Glutamatergic neuron (in vitro differentiated cells): ENCODE measurements around the gene SHOC2. TPM values are rescaled to one million over a fixed set of nuclear protein-coding genes. Genes with fewer than 3 reads are reported as not detected.

ENCODE experiments used
- DNase-seq: peaks from one replicate; pipeline ENCODE4 v3.0.0; 2022
- H3K27ac Mint-ChIP-seq: one replicate; pipeline ENCODE4 v1.8.0; 2020; ENCODE audit warnings: mild to moderate bottlenecking, mixed read lengths, inconsistent platforms; ENCODE audit not compliant: unreplicated experiment
- H3K27me3 Mint-ChIP-seq: one replicate; pipeline ENCODE4 v1.8.0; 2020; ENCODE audit warnings: mild to moderate bottlenecking, moderate library complexity, mixed read lengths, inconsistent platforms; ENCODE audit not compliant: unreplicated experiment
- H3K36me3 Mint-ChIP-seq: one replicate; pipeline ENCODE4 v1.8.0; 2020; ENCODE audit warnings: mild to moderate bottlenecking, mixed read lengths, inconsistent platforms; ENCODE audit not compliant: unreplicated experiment
- H3K4me1 Mint-ChIP-seq: one replicate; pipeline ENCODE4 v1.8.0; 2020; ENCODE audit warnings: mild to moderate bottlenecking, low read depth, mixed read lengths, inconsistent platforms; ENCODE audit not compliant: unreplicated experiment
- H3K4me3 Mint-ChIP-seq: one replicate; pipeline ENCODE4 v1.8.0; 2020; ENCODE audit warnings: mild to moderate bottlenecking, mixed read lengths, inconsistent platforms; ENCODE audit not compliant: unreplicated experiment
- H3K9me3 Mint-ChIP-seq: one replicate; pipeline ENCODE4 v1.8.0; 2020; ENCODE audit warnings: mild to moderate bottlenecking, moderate library complexity, mixed read lengths, inconsistent platforms; ENCODE audit not compliant: unreplicated experiment
- total RNA-seq: library from RNA; stranded (reverse); fragmentation: NEBNext Ultra II Directional; extraction: Animal tissue kit (Norgen Biotek cat#: 25700); gene quantifications from one replicate; pipeline ENCODE4 v1.2.1, GENCODE V29; 2021; ENCODE audit not compliant: unreplicated experiment
- TF ChIP-seq, protein P1 (sequence below): fragments of 200-600 bp; sonication (generic); IDR thresholded peaks from one replicate; pipeline ENCODE4 v1.5.0; 2021; ENCODE audit not compliant: partially characterized antibody, unreplicated experiment

The SHOC2 gene
- total RNA-seq, 1 donor from 2014 or later, result 98.3 TPM

DNA sequence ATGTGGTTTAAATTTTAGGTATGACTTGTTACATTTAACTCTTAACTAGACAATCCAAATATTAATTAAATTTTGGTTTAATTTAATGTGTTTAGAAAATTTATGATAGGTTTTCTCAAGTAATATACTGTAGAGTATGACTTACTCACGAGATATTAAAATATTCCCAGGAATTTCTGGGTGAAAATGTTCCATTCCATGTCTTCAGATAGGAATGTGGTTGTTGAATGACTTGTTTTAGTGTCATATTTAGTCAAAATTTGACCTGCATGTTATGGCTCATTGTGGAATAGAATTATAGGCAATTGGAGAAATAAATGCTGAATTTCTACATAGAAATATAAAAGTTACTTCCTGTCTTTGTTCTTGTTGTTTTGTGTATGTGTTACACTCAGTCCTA is 46.7 kb downstream of the SHOC2 start:
- no peaks in the 10 kb centered on the region for H3K36me3 Mint-ChIP-seq
- peaks cover 9% of the 10 kb centered on the region for H3K4me1 Mint-ChIP-seq
- no peak overlapping the region for H3K27ac Mint-ChIP-seq
- no peak for DNase-seq
- H3K4me3 Mint-ChIP-seq, result no peak overlapping the region
- H3K9me3 Mint-ChIP-seq, result no peaks in the 10 kb centered on the region
- TF ChIP-seq, protein P1, sequence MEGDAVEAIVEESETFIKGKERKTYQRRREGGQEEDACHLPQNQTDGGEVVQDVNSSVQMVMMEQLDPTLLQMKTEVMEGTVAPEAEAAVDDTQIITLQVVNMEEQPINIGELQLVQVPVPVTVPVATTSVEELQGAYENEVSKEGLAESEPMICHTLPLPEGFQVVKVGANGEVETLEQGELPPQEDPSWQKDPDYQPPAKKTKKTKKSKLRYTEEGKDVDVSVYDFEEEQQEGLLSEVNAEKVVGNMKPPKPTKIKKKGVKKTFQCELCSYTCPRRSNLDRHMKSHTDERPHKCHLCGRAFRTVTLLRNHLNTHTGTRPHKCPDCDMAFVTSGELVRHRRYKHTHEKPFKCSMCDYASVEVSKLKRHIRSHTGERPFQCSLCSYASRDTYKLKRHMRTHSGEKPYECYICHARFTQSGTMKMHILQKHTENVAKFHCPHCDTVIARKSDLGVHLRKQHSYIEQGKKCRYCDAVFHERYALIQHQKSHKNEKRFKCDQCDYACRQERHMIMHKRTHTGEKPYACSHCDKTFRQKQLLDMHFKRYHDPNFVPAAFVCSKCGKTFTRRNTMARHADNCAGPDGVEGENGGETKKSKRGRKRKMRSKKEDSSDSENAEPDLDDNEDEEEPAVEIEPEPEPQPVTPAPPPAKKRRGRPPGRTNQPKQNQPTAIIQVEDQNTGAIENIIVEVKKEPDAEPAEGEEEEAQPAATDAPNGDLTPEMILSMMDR, result no peak
- H3K27me3 Mint-ChIP-seq, result no peaks in the 10 kb centered on the region

DNA sequence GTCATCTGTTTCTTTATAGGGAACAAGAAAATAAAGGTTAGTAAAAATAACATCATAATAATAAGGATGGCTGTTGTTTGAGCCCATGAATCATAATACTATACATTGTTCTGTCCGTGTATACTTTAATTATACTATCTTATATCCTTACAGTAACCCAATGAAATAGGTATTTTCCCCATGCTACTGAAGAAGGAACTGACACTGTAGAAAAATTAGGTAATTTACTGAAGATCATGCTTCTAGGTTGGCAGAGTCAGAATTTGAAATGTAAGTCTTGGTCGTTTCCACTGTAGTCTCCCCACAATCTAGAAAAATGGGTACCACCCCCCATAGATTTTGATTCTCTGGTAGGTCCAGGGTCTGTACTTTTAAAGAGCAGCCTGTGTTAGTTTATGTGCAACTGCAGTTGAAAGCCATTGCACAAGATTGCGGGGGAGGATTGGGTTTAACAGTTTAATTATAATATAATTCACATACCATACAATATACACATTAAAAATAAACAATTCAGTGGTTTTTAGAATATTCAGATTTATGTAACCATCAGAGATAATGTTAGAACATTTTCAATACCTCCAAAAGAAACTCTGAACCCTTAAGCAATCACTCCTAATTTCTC is 47.7 kb downstream of the SHOC2 start:
- Mint-ChIP-seq H3K4me1 (peaks cover 9% of the 10 kb centered on the region), H3K4me3 (no peak overlapping the region), H3K27me3 (no peaks in the 10 kb centered on the region), H3K27ac (no peak overlapping the region), H3K36me3 (no peaks in the 10 kb centered on the region), H3K9me3 (no peaks in the 10 kb centered on the region)
- DNase-seq, result no peak
- TF ChIP-seq, protein P1, result no peak

DNA sequence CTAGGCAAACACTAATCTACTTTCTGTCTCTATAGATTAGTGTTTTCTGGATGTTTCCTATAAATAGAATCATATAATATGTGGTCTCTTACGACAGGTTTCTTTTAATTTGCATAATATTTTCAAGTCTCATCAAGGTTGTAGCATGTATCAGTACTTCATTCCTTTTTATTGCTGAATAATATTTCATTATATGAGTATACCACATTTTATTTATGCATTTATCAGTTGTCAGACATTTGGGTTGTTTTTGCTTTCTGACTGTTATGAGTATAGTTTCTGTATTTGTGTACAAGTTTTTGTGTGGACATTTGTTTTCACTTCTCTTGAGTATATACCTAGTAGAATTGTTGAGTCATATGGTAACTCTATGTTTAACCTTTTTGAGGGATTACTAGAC is 48.2 kb downstream of the SHOC2 start:
- no peak for DNase-seq
- Mint-ChIP-seq H3K4me1 (peaks cover 7% of the 10 kb centered on the region), H3K4me3 (no peak overlapping the region), H3K36me3 (no peaks in the 10 kb centered on the region), H3K27ac (no peak overlapping the region), H3K27me3 (no peaks in the 10 kb centered on the region), H3K9me3 (no peaks in the 10 kb centered on the region)
- TF ChIP-seq, protein P1, result no peak

DNA sequence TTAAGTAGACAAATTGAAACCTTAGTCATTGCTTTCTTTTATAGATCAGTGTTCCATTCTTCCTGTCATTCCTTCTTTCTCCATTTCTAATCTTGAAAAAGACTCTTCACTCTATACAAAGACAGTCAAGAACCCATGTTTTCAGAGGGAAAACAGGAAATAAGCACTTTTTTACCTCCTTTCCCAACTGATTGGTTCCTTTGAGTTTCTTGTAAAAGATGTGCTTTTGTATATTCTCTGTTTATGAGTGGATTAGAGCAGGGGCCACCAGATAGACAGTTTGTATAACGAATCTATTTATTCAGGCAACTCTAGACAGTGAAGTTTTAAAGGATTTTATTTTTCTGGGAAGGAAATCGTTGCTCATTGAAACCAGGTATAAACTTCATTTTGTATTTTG is 49.8 kb downstream of the SHOC2 start:
- H3K4me3 Mint-ChIP-seq, result no peak overlapping the region
- H3K4me1 Mint-ChIP-seq, result peaks cover 6% of the 10 kb centered on the region
- no peak overlapping the region for H3K27ac Mint-ChIP-seq
- H3K36me3 Mint-ChIP-seq, result no peaks in the 10 kb centered on the region
- no peak for DNase-seq
- H3K9me3 Mint-ChIP-seq, result no peaks in the 10 kb centered on the region
- TF ChIP-seq, protein P1, result no peak
- H3K27me3 Mint-ChIP-seq, result no peaks in the 10 kb centered on the region

- TF ChIP-seq, protein P1, result no peak
- H3K27me3 Mint-ChIP-seq, result no peaks in the 10 kb centered on the region
- H3K4me3 Mint-ChIP-seq, result no peak overlapping the region
- H3K36me3 Mint-ChIP-seq, result no peaks in the 10 kb centered on the region
- no peaks in the 10 kb centered on the region for H3K4me1 Mint-ChIP-seq
- H3K27ac Mint-ChIP-seq, result no peak overlapping the region
- no peak for DNase-seq
- H3K9me3 Mint-ChIP-seq, result no peaks in the 10 kb centered on the region
These were observed 52.2 kb downstream of the SHOC2 start for GRCh38 chr10:110971638-110972037.
